ENCODE data around the gene KCNE1. TPM values are rescaled to one million over a fixed set of nuclear protein-coding genes. Genes with fewer than 3 reads are reported as not detected.

Gene KCNE1
- total and polyA plus RNA-seq, 2 of the 13 experiments (the other 11 are each of a cell fraction or from before 2014, with no cell fraction given): 0.35 TPM; not detected in 1

DNA sequence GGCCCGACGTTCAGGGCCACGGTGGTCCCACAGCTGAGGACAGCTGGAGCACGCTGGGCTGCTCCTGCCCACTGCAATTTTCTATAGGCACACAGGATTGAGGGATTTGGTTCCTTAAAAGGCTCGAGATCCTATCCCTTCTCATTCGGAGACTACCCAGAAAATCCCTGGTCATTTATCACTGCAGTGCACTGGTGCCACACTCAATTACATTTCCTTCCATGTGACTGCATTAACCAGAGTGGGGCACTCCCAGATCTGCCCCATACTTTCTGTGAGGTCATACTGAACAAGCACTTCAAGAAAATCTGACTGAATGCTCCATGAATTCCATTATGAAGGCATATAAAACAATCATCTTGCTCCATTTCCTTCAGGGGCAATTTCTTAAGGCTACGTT, 49.8 kb upstream of the KCNE1 start:
- no peaks in the 10 kb centered on the region for H3K36me3 ChIP-seq (replicated peaks in 1 of 2; ENCODE audit: control insufficient read depth in 1 of 2, insufficient read depth in 2 of 2, low read length in 2 of 2)
- in situ Hi-C loops (cut with HindIII; ENCODE audit: extremely low pct_ligation_motif_present, low pct_unique_long_range_greater_than_20kb): no loop called here
- H3K4me3 ChIP-seq (replicated peaks in 1 of 3; ENCODE audit: insufficient read depth in 1 of 3, low read depth in 2 of 3, low read length in 3 of 3): no peak overlapping the region
- no peaks in the 10 kb centered on the region for H3K27me3 ChIP-seq (ENCODE audit: control insufficient read depth in 1 of 2, insufficient read depth in 2 of 2, low read length in 2 of 2)
- no peak for ATAC-seq
- WGBS (ENCODE audit: low lambda C conversion rate): 98% methylated on average over 6 of the region's 7 CpGs
- DNase-seq (ENCODE audit: low spot score): no peak
- CTCF ChIA-PET (ENCODE audit: low intra/inter-chr PET ratio, low total read pairs): no interaction called here
- no peaks in the 10 kb centered on the region for H4K20me1 ChIP-seq (ENCODE audit: insufficient read depth, low read length)
- H3K27ac ChIP-seq (ENCODE audit: extremely low read length, insufficient read depth, low read length): no peak overlapping the region
- H3K9ac ChIP-seq (ENCODE audit: insufficient read depth, low read depth, low read length): no peak overlapping the region
- H3K4me2 ChIP-seq (ENCODE audit: low read depth, low read length): no peak overlapping the region
- POLR2A ChIA-PET: no interaction called here
- no peak for FAIRE-seq
- no peaks in the 10 kb centered on the region for H3K4me1 ChIP-seq (ENCODE audit: insufficient read depth, low read length)
- BruUV-seq (replicated peaks): no TSS peak
- no peaks in the 10 kb centered on the region for H3K79me2 ChIP-seq (ENCODE audit: insufficient read depth, low read length)
- intact Hi-C loops (cut with micrococcal nuclease; ENCODE audit: unreplicated experiment): no loop called here
- no peaks in the 10 kb centered on the region for H3K9me3 ChIP-seq (ENCODE audit: low read length)
- H2AFZ ChIP-seq (ENCODE audit: low read length): no peak overlapping the region
- TF ChIP-seq ZFYVE20 (CRISPR knock-in tag; IDR thresholded peaks at IDR 0.05; ENCODE audit: borderline replicate concordance, low read depth): no peak
- TF ChIP-seq SNRNP70 (IDR thresholded peaks at IDR 0.05; ENCODE audit: low read depth, low read length): no peak
- TF ChIP-seq RARA (CRISPR knock-in tag; IDR thresholded peaks at IDR 0.05): no peak
- TF ChIP-seq, protein P1, sequence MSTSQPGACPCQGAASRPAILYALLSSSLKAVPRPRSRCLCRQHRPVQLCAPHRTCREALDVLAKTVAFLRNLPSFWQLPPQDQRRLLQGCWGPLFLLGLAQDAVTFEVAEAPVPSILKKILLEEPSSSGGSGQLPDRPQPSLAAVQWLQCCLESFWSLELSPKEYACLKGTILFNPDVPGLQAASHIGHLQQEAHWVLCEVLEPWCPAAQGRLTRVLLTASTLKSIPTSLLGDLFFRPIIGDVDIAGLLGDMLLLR (CRISPR knock-in tag; IDR thresholded peaks at IDR 0.05): no peak
- no peak for TF ChIP-seq ZFAT (CRISPR knock-in tag; conservative IDR thresholded peaks at IDR 0.05)
- TF ChIP-seq, protein P2, sequence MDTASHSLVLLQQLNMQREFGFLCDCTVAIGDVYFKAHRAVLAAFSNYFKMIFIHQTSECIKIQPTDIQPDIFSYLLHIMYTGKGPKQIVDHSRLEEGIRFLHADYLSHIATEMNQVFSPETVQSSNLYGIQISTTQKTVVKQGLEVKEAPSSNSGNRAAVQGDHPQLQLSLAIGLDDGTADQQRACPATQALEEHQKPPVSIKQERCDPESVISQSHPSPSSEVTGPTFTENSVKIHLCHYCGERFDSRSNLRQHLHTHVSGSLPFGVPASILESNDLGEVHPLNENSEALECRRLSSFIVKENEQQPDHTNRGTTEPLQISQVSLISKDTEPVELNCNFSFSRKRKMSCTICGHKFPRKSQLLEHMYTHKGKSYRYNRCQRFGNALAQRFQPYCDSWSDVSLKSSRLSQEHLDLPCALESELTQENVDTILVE (CRISPR knock-in tag; IDR thresholded peaks at IDR 0.05): no peak
- no peak for TF ChIP-seq TP53 (CRISPR knock-in tag; conservative IDR thresholded peaks at IDR 0.05)
- no peak for TF ChIP-seq RELA (CRISPR knock-in tag; IDR thresholded peaks at IDR 0.05)
- TF ChIP-seq, protein P3, sequence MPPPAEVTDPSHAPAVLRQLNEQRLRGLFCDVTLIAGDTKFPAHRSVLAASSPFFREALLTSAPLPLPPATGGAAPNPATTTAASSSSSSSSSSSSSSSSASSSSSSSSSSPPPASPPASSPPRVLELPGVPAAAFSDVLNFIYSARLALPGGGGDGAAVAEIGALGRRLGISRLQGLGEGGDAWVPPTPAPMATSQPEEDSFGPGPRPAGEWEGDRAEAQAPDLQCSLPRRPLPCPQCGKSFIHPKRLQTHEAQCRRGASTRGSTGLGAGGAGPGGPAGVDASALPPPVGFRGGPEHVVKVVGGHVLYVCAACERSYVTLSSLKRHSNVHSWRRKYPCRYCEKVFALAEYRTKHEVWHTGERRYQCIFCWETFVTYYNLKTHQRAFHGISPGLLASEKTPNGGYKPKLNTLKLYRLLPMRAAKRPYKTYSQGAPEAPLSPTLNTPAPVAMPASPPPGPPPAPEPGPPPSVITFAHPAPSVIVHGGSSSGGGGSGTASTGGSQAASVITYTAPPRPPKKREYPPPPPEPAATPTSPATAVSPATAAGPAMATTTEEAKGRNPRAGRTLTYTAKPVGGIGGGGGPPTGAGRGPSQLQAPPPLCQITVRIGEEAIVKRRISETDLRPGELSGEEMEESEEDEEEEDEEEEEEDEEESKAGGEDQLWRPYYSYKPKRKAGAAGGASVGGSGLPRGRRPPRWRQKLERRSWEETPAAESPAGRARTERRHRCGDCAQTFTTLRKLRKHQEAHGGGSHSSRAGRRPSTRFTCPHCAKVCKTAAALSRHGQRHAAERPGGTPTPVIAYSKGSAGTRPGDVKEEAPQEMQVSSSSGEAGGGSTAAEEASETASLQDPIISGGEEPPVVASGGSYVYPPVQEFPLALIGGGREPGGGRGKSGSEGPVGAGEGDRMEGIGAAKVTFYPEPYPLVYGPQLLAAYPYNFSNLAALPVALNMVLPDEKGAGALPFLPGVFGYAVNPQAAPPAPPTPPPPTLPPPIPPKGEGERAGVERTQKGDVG (CRISPR knock-in tag; IDR thresholded peaks at IDR 0.05; ENCODE audit: borderline replicate concordance): no peak
- TF ChIP-seq ZNF746 (CRISPR knock-in tag; IDR thresholded peaks at IDR 0.05): no peak
- TF ChIP-seq, protein P4, sequence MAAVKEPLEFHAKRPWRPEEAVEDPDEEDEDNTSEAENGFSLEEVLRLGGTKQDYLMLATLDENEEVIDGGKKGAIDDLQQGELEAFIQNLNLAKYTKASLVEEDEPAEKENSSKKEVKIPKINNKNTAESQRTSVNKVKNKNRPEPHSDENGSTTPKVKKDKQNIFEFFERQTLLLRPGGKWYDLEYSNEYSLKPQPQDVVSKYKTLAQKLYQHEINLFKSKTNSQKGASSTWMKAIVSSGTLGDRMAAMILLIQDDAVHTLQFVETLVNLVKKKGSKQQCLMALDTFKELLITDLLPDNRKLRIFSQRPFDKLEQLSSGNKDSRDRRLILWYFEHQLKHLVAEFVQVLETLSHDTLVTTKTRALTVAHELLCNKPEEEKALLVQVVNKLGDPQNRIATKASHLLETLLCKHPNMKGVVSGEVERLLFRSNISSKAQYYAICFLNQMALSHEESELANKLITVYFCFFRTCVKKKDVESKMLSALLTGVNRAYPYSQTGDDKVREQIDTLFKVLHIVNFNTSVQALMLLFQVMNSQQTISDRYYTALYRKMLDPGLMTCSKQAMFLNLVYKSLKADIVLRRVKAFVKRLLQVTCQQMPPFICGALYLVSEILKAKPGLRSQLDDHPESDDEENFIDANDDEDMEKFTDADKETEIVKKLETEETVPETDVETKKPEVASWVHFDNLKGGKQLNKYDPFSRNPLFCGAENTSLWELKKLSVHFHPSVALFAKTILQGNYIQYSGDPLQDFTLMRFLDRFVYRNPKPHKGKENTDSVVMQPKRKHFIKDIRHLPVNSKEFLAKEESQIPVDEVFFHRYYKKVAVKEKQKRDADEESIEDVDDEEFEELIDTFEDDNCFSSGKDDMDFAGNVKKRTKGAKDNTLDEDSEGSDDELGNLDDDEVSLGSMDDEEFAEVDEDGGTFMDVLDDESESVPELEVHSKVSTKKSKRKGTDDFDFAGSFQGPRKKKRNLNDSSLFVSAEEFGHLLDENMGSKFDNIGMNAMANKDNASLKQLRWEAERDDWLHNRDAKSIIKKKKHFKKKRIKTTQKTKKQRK (IDR thresholded peaks at IDR 0.05; ENCODE audit: low read length): no peak
- TF ChIP-seq ZNF451 (CRISPR knock-in tag; IDR thresholded peaks at IDR 0.05): no peak
- TF ChIP-seq, protein P5, sequence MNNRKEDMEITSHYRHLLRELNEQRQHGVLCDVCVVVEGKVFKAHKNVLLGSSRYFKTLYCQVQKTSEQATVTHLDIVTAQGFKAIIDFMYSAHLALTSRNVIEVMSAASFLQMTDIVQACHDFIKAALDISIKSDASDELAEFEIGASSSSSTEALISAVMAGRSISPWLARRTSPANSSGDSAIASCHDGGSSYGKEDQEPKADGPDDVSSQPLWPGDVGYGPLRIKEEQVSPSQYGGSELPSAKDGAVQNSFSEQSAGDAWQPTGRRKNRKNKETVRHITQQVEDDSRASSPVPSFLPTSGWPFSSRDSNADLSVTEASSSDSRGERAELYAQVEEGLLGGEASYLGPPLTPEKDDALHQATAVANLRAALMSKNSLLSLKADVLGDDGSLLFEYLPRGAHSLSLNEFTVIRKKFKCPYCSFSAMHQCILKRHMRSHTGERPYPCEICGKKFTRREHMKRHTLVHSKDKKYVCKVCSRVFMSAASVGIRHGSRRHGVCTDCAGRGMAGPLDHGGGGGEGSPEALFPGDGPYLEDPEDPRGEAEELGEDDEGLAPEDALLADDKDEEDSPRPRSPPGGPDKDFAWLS (CRISPR knock-in tag; IDR thresholded peaks at IDR 0.05; ENCODE audit: borderline replicate concordance): no peak
- TF ChIP-seq, protein P6, sequence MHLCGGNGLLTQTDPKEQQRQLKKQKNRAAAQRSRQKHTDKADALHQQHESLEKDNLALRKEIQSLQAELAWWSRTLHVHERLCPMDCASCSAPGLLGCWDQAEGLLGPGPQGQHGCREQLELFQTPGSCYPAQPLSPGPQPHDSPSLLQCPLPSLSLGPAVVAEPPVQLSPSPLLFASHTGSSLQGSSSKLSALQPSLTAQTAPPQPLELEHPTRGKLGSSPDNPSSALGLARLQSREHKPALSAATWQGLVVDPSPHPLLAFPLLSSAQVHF (CRISPR knock-in tag; IDR thresholded peaks at IDR 0.05): no peak
